SJCRH30 (cell line): ENCODE measurements around the gene DENND1A. TPM values are rescaled to one million over a fixed set of nuclear protein-coding genes. Genes with fewer than 3 reads are reported as not detected.
A peak's percentile ranks its signal among the peaks of the same experiment; 100 is the strongest.
"Not testable (repeated sequence)": the region's sequence is repeated elsewhere in the genome, so short reads cannot be mapped to it uniquely, and the experiment has no call there.

ENCODE experiments used
- DNase-seq, 2 experiments: peaks; one replicate each; pipeline ENCODE4 v3.0.0-alpha.2; 2015 to 2020
- H3K27ac ChIP-seq: fragments of 250-450 bp; sonication (Bioruptor Pico); 2 replicates; pipeline ENCODE4 v1.5.1; 2020; ENCODE audit warnings: mild to moderate bottlenecking, moderate library complexity
- H3K27me3 ChIP-seq: fragments of 250-450 bp; sonication (Bioruptor Pico); 2 replicates; pipeline ENCODE4 v1.5.1; 2020; ENCODE audit warnings: mild to moderate bottlenecking, moderate library complexity
- H3K36me3 ChIP-seq: fragments of 250-450 bp; sonication (Bioruptor Pico); 2 replicates; pipeline ENCODE4 v1.5.1; 2020; ENCODE audit warnings: mild to moderate bottlenecking, moderate library complexity
- H3K4me1 ChIP-seq: fragments of 250-450 bp; sonication (Bioruptor Pico); 2 replicates; pipeline ENCODE4 v1.5.1; 2020; ENCODE audit warnings: mild to moderate bottlenecking, moderate library complexity
- H3K4me3 ChIP-seq: fragments of 250-450 bp; sonication (Bioruptor Pico); 2 replicates; pipeline ENCODE4 v1.5.1; 2020; ENCODE audit warnings: mild to moderate bottlenecking, moderate library complexity
- H3K9me3 ChIP-seq: fragments of 250-450 bp; sonication (Bioruptor Pico); replicated peaks from 2 replicates; pipeline ENCODE4 v1.5.1; 2020; ENCODE audit warnings: mild to moderate bottlenecking, moderate library complexity
- total RNA-seq: library from RNA; depleted of rRNA; stranded (reverse); fragments of >200 nt; shearing (Covaris generic); gene quantifications from 2 replicates; pipeline ENCODE4 v1.2.3, GENCODE V29; 2014; rRNA removed

Gene DENND1A, protein sequence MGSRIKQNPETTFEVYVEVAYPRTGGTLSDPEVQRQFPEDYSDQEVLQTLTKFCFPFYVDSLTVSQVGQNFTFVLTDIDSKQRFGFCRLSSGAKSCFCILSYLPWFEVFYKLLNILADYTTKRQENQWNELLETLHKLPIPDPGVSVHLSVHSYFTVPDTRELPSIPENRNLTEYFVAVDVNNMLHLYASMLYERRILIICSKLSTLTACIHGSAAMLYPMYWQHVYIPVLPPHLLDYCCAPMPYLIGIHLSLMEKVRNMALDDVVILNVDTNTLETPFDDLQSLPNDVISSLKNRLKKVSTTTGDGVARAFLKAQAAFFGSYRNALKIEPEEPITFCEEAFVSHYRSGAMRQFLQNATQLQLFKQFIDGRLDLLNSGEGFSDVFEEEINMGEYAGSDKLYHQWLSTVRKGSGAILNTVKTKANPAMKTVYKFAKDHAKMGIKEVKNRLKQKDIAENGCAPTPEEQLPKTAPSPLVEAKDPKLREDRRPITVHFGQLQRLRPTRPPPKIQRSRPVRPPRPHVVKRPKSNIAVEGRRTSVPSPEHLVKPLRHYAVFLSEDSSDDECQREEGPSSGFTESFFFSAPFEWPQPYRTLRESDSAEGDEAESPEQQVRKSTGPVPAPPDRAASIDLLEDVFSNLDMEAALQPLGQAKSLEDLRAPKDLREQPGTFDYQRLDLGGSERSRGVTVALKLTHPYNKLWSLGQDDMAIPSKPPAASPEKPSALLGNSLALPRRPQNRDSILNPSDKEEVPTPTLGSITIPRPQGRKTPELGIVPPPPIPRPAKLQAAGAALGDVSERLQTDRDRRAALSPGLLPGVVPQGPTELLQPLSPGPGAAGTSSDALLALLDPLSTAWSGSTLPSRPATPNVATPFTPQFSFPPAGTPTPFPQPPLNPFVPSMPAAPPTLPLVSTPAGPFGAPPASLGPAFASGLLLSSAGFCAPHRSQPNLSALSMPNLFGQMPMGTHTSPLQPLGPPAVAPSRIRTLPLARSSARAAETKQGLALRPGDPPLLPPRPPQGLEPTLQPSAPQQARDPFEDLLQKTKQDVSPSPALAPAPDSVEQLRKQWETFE
- total RNA-seq: 39.6 and 41.3 TPM in 2 replicates

GRCh38 chr9:123929870-123930831, at the start of gene DENND1A:
Gene DENND1A, minus strand, starts transcription at chr9:123930126. Its CDS starts 221 bp downstream, at chr9:123929905.
- peak within 1 kb of the TSS; percentile 75 for H3K4me3 ChIP-seq
- H3K36me3 ChIP-seq: no peaks in the 10 kb centered on the region
- peak; percentile 97 for DNase-seq
- H3K27ac ChIP-seq: peak within 1 kb of the TSS; percentile 46
- H3K27me3 ChIP-seq: no peaks in the 10 kb centered on the region
- peaks cover 18% of the 10 kb centered on the region for H3K4me1 ChIP-seq
- no peaks in the 10 kb centered on the region for H3K9me3 ChIP-seq

- Histone ChIP-seq H3K36me3 (no peaks in the 10 kb centered on the region), H3K9me3 (no peaks in the 10 kb centered on the region), H3K27me3 (peaks cover 5% of the 10 kb centered on the region; the same call in 1 of the 2 replicates), H3K27ac (no peak overlapping the region), H3K4me1 (no peaks in the 10 kb centered on the region), H3K4me3 (no peak overlapping the region)
- no peak for DNase-seq
These were observed 49.1 kb upstream of the DENND1A start for GRCh38 chr9:123978981-123979380.

GRCh38 chr9:123976579-123976978, 46.7 kb upstream of the DENND1A start:
- H3K9me3 ChIP-seq: peaks cover 16% of the 10 kb centered on the region
- H3K27ac ChIP-seq, H3K4me1 ChIP-seq, H3K36me3 ChIP-seq, H3K27me3 ChIP-seq, H3K4me3 ChIP-seq, DNase-seq: not testable (repeated sequence)

DNA sequence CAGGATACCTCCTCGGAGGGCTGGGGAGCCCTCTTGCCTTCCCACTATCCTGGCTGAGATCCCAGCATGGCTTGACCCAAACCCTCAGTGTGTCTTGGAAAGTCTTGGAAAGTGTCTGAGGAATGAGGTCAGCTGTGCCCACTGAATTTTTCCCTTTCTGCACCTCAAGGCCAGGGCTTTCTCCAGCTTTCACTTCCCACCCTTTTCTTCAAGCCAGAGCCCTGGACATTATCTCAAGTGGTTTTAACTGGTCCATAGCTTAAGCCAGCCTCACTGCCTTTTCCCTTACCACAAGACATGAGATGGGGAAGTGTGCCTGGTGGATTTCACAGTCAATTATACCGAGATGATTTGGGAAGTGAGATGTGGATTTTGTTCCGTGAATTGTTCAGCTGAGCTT, 45.9 kb upstream of the DENND1A start:
- Histone ChIP-seq H3K36me3 (no peaks in the 10 kb centered on the region), H3K4me3 (no peak overlapping the region), H3K27ac (no peak overlapping the region), H3K4me1 (no peaks in the 10 kb centered on the region), H3K27me3 (no peaks in the 10 kb centered on the region), H3K9me3 (peaks cover 16% of the 10 kb centered on the region)
- no peak for DNase-seq

- Histone ChIP-seq H3K4me1 (no peaks in the 10 kb centered on the region), H3K4me3 (no peak overlapping the region), H3K36me3 (no peaks in the 10 kb centered on the region), H3K27ac (no peak overlapping the region), H3K27me3 (no peaks in the 10 kb centered on the region), H3K9me3 (peaks cover 16% of the 10 kb centered on the region)
- DNase-seq: no peak
These were observed 44.5 kb upstream of the DENND1A start for GRCh38 chr9:123974471-123974870.

GRCh38 chr9:123973590-123974223, 43.8 kb upstream of the DENND1A start:
- no peak for DNase-seq
- Histone ChIP-seq H3K4me3 (no peak overlapping the region), H3K4me1 (no peaks in the 10 kb centered on the region), H3K9me3 (peaks cover 16% of the 10 kb centered on the region), H3K27ac (no peak overlapping the region), H3K36me3 (no peaks in the 10 kb centered on the region), H3K27me3 (no peaks in the 10 kb centered on the region)

- Histone ChIP-seq H3K27me3 (no peaks in the 10 kb centered on the region), H3K4me1 (no peaks in the 10 kb centered on the region), H3K36me3 (no peaks in the 10 kb centered on the region), H3K9me3 (peaks cover 16% of the 10 kb centered on the region), H3K27ac (no peak overlapping the region), H3K4me3 (no peak overlapping the region)
- DNase-seq: no peak
These were observed 42.7 kb upstream of the DENND1A start for GRCh38 chr9:123972618-123973017.

DNA sequence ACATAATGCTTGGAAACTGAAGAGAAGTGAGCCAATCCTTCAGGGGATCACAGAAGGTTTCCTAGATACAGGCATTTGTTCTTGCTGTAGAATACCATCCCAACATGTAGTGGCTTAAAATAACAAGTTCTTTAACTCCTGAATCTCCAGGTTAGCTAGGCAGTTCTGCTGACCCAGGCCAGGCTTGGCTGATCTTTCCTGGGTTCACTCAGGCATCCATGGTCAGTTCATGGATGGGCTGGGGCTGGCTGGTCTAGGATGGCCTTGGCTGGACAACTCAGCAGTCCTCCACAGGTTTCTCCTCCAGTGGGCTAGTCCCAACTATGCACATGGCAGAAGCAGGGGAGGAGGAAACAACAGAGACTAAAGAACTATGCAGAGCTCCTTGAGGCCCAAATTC, 37.4 kb upstream of the DENND1A start:
- Histone ChIP-seq H3K9me3 (peaks cover 6% of the 10 kb centered on the region), H3K27ac (no peak overlapping the region), H3K4me1 (no peaks in the 10 kb centered on the region), H3K36me3 (no peaks in the 10 kb centered on the region), H3K4me3 (no peak overlapping the region), H3K27me3 (no peaks in the 10 kb centered on the region)
- no peak for DNase-seq

DNA sequence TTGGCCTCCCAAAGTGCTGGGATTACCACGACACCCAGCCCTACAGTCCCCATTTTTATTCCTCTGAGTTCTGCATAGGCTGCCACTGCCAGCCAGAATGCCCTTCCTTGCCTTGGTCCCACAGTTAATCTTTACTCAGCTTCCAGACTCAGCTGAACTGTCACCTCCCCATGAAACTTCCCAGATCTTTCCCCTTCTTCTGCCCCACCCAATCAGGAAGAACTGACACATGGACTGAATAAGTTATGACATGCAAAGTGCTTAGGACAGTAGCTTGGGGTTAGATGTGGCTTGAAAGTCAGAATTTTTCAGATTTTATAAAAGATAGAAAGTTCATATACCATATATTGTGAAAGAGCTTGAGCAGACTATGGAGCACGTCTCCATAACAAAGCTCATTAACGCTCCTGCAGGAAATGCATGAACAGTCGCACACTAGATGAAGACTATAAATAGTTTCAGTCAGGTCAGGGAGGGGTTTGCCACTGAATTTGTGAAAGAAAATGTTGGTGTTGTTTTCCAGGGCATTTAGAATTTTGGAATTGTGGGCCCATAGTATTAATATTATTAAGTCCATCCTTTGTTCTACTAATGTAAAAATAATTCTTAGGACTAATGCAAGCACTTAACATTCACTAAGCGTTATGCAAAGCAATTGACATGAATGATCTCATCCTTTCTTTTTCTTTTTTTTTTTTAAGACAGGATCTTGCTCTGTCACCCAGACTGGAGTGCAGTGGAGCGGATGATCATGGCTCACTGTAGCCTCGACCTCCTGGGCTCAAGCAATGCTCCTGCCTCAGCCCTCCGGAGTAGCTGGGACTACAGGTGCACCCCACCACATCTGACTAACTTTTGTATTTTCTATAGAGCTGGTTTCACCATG, 36.1 kb upstream of the DENND1A start:
- no peaks in the 10 kb centered on the region for H3K9me3 ChIP-seq
- no peak overlapping the region for H3K4me3 ChIP-seq
- H3K27ac ChIP-seq: no peak overlapping the region
- no peaks in the 10 kb centered on the region for H3K4me1 ChIP-seq
- H3K36me3 ChIP-seq: no peaks in the 10 kb centered on the region
- no peaks in the 10 kb centered on the region for H3K27me3 ChIP-seq
- DNase-seq: no peak

DNA sequence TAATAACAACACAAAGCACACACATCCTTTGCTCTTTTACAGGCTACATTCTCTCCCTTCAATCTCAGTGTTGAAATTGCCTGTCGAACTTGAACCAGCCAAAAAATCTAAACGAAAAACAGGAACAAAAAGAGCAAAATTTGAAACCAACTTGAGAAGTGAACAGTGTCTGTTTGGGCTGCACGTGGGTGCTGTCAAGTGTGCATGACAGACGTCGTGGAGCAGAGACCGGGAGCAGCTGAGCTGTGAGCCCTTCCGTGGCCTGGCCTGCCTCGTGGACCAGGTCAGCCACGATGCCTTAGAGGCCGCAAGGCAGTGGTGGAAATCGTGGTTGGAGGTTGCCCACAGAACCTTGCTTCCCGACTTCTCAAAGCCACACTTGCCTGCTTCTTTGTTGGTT, 34.8 kb upstream of the DENND1A start:
- no peaks in the 10 kb centered on the region for H3K9me3 ChIP-seq
- H3K4me3 ChIP-seq: no peak overlapping the region
- no peak for DNase-seq
- H3K27ac ChIP-seq: no peak overlapping the region
- no peaks in the 10 kb centered on the region for H3K36me3 ChIP-seq
- H3K27me3 ChIP-seq: no peaks in the 10 kb centered on the region
- no peaks in the 10 kb centered on the region for H3K4me1 ChIP-seq

GRCh38 chr9:123960965-123961364, 31.0 kb upstream of the DENND1A start:
- no peaks in the 10 kb centered on the region for H3K9me3 ChIP-seq
- H3K4me1 ChIP-seq: no peaks in the 10 kb centered on the region
- H3K4me3 ChIP-seq: no peak overlapping the region
- no peaks in the 10 kb centered on the region for H3K36me3 ChIP-seq
- DNase-seq: no peak
- H3K27ac ChIP-seq: no peak overlapping the region
- no peaks in the 10 kb centered on the region for H3K27me3 ChIP-seq

- Histone ChIP-seq H3K9me3 (no peaks in the 10 kb centered on the region), H3K4me3 (no peak overlapping the region), H3K27ac (no peak overlapping the region), H3K27me3 (no peaks in the 10 kb centered on the region), H3K36me3 (no peaks in the 10 kb centered on the region), H3K4me1 (no peaks in the 10 kb centered on the region)
- DNase-seq: no peak
These were observed 30.4 kb upstream of the DENND1A start for GRCh38 chr9:123960366-123960765.

- no peak overlapping the region for H3K4me3 ChIP-seq
- no peaks in the 10 kb centered on the region for H3K27me3 ChIP-seq
- no peaks in the 10 kb centered on the region for H3K9me3 ChIP-seq
- H3K4me1 ChIP-seq: no peaks in the 10 kb centered on the region
- no peaks in the 10 kb centered on the region for H3K36me3 ChIP-seq
- no peak overlapping the region for H3K27ac ChIP-seq
- DNase-seq: no peak
These were observed 29.9 kb upstream of the DENND1A start for GRCh38 chr9:123959787-123960186.
